ENCODE measurements around the gene IGF1R. TPM values are rescaled to one million over a fixed set of nuclear protein-coding genes. Genes with fewer than 3 reads are reported as not detected.
A peak's percentile ranks its signal among the peaks of the same experiment; 100 is the strongest.

The IGF1R gene
- total RNA-seq, 4 donors from 2014 or later = 87.8 to 173 (median 107) TPM

DNA sequence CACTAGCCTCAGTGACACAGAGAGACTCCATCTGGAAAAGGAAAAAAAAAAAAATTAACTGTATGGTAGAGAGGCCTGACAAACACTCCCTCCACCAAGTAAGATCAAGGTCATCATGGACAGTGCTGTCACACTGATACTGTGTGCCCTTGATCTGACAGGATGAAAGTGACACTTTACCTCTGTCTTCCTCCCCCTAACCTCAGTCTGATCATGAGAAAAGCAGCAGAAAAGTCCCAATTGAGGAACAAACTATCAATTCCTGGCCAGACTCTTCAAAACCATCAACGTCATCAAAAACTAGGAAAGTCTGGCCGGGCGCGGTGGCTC is 332.5 kb downstream of the IGF1R start:
- no peaks in the 10 kb centered on the region for H3K27me3 ChIP-seq
- H3K4me3 ChIP-seq = no peak overlapping the region
- no peaks in the 10 kb centered on the region for H3K36me3 ChIP-seq
- WGBS = 100% methylated on average over 4 of the region's 4 CpGs
- no peaks in the 10 kb centered on the region for H3K9me3 ChIP-seq
- no peak for DNase-seq (ENCODE audit: low spot score in 2 of 2)
- TF ChIP-seq, protein P1, sequence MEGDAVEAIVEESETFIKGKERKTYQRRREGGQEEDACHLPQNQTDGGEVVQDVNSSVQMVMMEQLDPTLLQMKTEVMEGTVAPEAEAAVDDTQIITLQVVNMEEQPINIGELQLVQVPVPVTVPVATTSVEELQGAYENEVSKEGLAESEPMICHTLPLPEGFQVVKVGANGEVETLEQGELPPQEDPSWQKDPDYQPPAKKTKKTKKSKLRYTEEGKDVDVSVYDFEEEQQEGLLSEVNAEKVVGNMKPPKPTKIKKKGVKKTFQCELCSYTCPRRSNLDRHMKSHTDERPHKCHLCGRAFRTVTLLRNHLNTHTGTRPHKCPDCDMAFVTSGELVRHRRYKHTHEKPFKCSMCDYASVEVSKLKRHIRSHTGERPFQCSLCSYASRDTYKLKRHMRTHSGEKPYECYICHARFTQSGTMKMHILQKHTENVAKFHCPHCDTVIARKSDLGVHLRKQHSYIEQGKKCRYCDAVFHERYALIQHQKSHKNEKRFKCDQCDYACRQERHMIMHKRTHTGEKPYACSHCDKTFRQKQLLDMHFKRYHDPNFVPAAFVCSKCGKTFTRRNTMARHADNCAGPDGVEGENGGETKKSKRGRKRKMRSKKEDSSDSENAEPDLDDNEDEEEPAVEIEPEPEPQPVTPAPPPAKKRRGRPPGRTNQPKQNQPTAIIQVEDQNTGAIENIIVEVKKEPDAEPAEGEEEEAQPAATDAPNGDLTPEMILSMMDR (IDR thresholded peaks at IDR 0.05) = no peak
- TF ChIP-seq POLR2AphosphoS5 (IDR thresholded peaks at IDR 0.05) = no peak
- peaks cover 6% of the 10 kb centered on the region for H3K4me1 ChIP-seq
- H3K27ac ChIP-seq = no peak overlapping the region

DNA sequence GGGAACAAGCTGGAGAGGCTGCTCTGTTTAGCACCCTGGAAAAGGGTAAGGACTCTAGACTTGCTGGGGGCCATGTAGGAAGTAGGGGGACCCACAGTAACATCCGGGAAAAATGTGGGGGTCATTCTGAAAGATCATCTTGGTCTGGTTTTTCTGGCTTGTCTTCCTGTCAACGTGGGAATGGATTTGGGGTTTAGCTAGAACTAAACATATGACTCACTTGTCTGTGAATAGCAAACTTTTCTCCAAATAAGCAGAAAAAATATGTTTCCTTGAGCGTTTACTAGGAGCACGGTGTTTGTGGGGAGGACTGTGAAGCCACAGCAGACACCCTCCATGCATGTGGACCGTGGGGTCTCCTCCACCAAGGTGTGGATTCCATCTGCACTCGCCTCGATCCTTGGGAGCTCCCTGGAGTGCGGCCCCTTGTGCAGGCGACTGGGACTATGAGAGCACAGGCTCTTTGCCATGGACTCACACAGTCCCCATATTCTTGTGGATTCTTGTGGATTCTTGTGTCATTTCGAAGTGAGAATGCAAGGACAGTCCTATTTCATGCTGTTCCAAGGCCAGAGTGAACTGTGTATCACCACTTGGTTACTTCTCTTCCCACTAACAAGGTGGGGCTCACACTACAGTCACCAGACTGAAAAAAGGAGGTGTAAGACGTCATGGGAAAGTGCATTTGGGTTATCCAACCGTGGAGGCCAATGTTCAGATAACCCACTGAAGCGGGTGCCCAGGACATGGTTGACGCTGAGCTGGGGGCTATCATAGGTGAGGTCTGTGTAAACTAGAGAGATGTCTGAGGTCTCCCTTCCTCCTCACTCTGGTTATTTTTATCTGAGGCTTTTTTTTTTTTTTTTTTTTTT is 333.7 kb downstream of the IGF1R start:
- peak overlapping the region; percentile 34 for H3K27ac ChIP-seq
- 76% methylated on average over 14 of the region's 14 CpGs for WGBS
- H3K36me3 ChIP-seq = no peaks in the 10 kb centered on the region
- no peaks in the 10 kb centered on the region for H3K27me3 ChIP-seq
- DNase-seq (ENCODE audit: low spot score in 2 of 2) = no peak
- no peaks in the 10 kb centered on the region for H3K9me3 ChIP-seq
- no peak overlapping the region for H3K4me3 ChIP-seq
- H3K4me1 ChIP-seq = peaks cover 6% of the 10 kb centered on the region
- TF ChIP-seq, protein P1 (IDR thresholded peaks at IDR 0.05) = no peak
- TF ChIP-seq EP300 (IDR thresholded peaks at IDR 0.05) (no peak), POLR2AphosphoS5 (IDR thresholded peaks at IDR 0.05) (no peak), POLR2A (IDR thresholded peaks at IDR 0.05) (no peak)

DNA sequence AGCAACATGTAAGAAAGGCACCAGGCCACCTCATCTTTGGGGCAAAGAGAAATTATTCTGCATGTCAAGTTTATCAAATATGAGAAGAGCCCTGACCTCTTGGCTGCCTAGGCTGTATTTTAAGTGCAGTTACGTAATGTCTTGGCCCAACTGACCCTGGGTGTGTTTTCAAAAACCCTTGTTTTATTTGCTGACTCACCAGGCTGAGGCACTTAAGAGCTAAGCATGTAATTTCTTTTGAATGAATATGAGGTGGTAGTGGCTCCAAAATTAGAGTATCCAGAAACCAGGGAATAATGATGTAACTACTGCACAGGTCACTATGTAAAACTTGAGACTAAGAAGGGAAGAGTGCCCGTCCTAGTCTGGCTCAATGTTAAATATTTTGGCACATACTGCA is 335.0 kb downstream of the IGF1R start:
- TF ChIP-seq POLR2AphosphoS5 (IDR thresholded peaks at IDR 0.05) = no peak
- TF ChIP-seq, protein P1 (IDR thresholded peaks at IDR 0.05) = no peak
- TF ChIP-seq POLR2A (IDR thresholded peaks at IDR 0.05) = no peak
- no peak for TF ChIP-seq EP300 (IDR thresholded peaks at IDR 0.05)

DNA sequence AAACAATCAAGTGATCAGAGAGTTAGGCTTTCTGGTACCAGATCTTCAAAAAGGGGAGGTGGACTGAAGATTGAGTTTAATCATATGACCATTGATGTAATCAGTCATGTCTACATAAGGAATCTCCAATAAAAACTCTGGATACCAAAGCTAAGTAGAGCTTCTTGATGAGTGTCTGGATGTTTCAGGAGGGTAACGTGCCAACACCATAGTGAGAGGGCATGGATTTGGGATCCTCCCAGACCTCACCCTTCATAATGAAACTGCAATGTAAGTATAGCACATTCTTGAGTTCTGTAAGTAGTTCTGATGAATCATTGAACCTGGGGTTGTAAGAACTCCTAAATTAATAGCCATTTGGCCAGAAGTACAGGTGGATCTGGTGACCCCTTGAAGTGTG is 337.9 kb downstream of the IGF1R start:
- Histone ChIP-seq H3K27ac (no peak overlapping the region), H3K4me1 (peaks cover 6% of the 10 kb centered on the region), H3K27me3 (no peaks in the 10 kb centered on the region), H3K36me3 (no peaks in the 10 kb centered on the region), H3K9me3 (no peaks in the 10 kb centered on the region), H3K4me3 (no peak overlapping the region)
- no peak for DNase-seq (ENCODE audit: low spot score in 2 of 2)
- 94% methylated on average over 1 of the region's 1 CpG for WGBS
- no peak for TF ChIP-seq POLR2AphosphoS5 (IDR thresholded peaks at IDR 0.05)
- no peak for TF ChIP-seq POLR2A (IDR thresholded peaks at IDR 0.05)
- TF ChIP-seq, protein P1 (IDR thresholded peaks at IDR 0.05) = no peak
- no peak for TF ChIP-seq EP300 (IDR thresholded peaks at IDR 0.05)

More for the DNA sequence above, 335.0 kb downstream of the IGF1R start:
- H3K4me3 ChIP-seq = no peak overlapping the region
- no peak for DNase-seq (ENCODE audit: low spot score in 2 of 2)
- H3K4me1 ChIP-seq = peaks cover 6% of the 10 kb centered on the region
- no peaks in the 10 kb centered on the region for H3K27me3 ChIP-seq
- H3K27ac ChIP-seq = no peak overlapping the region
- 23% methylated on average over 2 of the region's 2 CpGs for WGBS
- no peaks in the 10 kb centered on the region for H3K36me3 ChIP-seq
- H3K9me3 ChIP-seq = no peaks in the 10 kb centered on the region

DNA sequence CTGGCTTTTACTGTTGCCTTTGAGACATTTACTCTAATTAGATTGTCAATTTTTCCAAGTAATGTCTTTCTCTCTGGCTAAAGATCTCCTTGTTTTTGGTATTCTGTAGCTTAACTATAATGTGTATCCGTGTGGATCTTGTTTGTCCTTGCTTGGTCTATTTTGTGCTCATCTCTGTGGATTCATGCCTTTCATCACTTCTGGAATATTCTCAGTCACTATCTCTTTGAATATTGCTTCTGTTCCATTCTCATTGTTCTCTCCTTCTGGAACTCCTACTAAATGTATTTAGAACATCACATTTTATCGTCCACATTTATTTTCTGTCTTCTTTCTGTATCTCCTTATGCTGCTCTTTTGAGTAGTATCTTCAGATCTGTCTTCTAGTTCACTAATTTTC is 346.6 kb downstream of the IGF1R start:
- H3K9me3 ChIP-seq = no peaks in the 10 kb centered on the region
- no peak for DNase-seq (ENCODE audit: low spot score in 2 of 2)
- H3K27ac ChIP-seq = no peak overlapping the region
- no peak for TF ChIP-seq POLR2A (IDR thresholded peaks at IDR 0.05)
- TF ChIP-seq, protein P1 (IDR thresholded peaks at IDR 0.05) = no peak
- TF ChIP-seq POLR2AphosphoS5 (IDR thresholded peaks at IDR 0.05) = no peak
- no peak for TF ChIP-seq EP300 (IDR thresholded peaks at IDR 0.05)
- no peaks in the 10 kb centered on the region for H3K4me1 ChIP-seq
- H3K36me3 ChIP-seq = no peaks in the 10 kb centered on the region
- no peaks in the 10 kb centered on the region for H3K27me3 ChIP-seq
- 95% methylated on average over 2 of the region's 2 CpGs for WGBS
- H3K4me3 ChIP-seq = no peak overlapping the region

All from suprapubic skin (tissue), 4 donors.